ENCODE results near the gene HLA-G. TPM values are rescaled to one million over a fixed set of nuclear protein-coding genes. Genes with fewer than 3 reads are reported as not detected.

Gene HLA-G
- total RNA-seq, 2 experiments from 2014 or later: 2.7 to 2.9 TPM

DNA sequence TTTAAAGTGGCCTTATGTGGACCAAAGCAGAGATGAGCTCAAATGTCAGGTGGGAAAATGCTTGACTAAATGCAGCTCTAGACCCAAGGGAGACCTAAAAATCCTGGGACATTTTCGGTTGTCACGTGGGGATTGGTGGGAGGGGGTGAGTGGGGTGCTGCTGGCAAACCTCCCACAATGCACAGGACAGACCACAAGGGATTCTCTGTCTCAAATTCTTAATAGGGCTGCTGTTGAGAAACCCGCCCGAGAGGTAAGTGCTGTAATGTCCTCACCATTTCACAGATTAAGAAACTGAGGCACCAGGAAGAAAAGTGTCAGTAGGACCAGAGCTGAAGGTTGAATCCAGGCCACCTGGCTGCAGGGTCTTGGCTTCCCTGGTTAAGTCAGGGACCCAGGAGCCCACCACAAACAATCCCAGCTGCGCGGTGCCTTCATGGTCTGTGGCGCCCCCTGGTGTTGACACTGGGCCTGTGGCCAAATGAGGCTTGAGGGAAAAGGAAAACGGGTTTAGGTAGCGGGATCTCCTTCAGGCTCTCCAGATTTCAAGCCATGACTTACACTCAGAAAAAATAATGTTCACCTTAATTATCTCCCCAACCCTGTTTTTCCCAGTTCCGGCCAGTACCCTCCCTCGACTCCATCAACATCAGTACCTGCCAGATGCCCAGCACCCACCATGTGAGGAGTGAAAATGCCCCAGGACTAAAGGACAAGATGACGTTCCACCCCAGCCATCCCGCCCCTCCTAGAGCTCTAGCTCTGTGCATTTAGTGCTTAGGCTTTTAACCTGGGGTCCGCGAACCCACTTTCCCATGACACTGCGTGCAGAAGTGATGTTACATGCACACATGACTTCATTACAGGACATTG lies 7.2 kb downstream of the HLA-G start:
- intact Hi-C loops (cut with DNase I, micrococcal nuclease): loop anchor here (1.0 to 5.0 kb wide), 4 partner anchors 82 to 132 kb away; no protein-coding TSS in a partner anchor
- Histone ChIP-seq H3K4me3 (ENCODE audit: low read length) (no peak overlapping the region), H3K27me3 (ENCODE audit: control insufficient read depth in 1 of 2, insufficient read depth in 2 of 2, low read length in 2 of 2) (peaks cover 14 to 30% of the 10 kb centered on the region in 2 experiments), H3K9me3 (ENCODE audit: control insufficient read depth in 1 of 2, insufficient read depth in 1 of 2, low read length in 2 of 2) (no peaks in the 10 kb centered on the region), H3K36me3 (ENCODE audit: insufficient read depth, low read length) (no peaks in the 10 kb centered on the region), H3K4me1 (ENCODE audit: insufficient read depth, low read length) (peaks cover 6% of the 10 kb centered on the region), H3K27ac (ENCODE audit: low read depth in 1 of 2, low read length in 2 of 2) (no peak overlapping the region)
- DNase-seq (peak; percentile 30 to 74 (median 52)), ATAC-seq (ENCODE audit: poor library complexity) (peak; percentile 54)
- TF ChIP-seq, protein P1, sequence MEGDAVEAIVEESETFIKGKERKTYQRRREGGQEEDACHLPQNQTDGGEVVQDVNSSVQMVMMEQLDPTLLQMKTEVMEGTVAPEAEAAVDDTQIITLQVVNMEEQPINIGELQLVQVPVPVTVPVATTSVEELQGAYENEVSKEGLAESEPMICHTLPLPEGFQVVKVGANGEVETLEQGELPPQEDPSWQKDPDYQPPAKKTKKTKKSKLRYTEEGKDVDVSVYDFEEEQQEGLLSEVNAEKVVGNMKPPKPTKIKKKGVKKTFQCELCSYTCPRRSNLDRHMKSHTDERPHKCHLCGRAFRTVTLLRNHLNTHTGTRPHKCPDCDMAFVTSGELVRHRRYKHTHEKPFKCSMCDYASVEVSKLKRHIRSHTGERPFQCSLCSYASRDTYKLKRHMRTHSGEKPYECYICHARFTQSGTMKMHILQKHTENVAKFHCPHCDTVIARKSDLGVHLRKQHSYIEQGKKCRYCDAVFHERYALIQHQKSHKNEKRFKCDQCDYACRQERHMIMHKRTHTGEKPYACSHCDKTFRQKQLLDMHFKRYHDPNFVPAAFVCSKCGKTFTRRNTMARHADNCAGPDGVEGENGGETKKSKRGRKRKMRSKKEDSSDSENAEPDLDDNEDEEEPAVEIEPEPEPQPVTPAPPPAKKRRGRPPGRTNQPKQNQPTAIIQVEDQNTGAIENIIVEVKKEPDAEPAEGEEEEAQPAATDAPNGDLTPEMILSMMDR (IDR thresholded peaks at IDR 0.05): peak; percentile 83
- ChIA-PET POLR2A (interaction anchor here (1.2 kb wide), 1 partner anchor 126 kb away, joined by 3 read pairs; no protein-coding TSS in a partner anchor), CTCF (interaction anchor here (0.6 to 2.4 kb wide), 5 partner anchors 77 to 132 kb away, joined by 3 to 17 read pairs (median 3); no protein-coding TSS in a partner anchor)
- Mint-ChIP-seq H3K36me3 (ENCODE audit: low read depth) (no peaks in the 10 kb centered on the region), H3K9me3 (no peaks in the 10 kb centered on the region), H3K4me3 (no peak overlapping the region), H3K27ac (no peak overlapping the region), H3K27me3 (peaks cover 75% of the 10 kb centered on the region), H3K4me1 (ENCODE audit: low read depth) (no peaks in the 10 kb centered on the region)

DNA sequence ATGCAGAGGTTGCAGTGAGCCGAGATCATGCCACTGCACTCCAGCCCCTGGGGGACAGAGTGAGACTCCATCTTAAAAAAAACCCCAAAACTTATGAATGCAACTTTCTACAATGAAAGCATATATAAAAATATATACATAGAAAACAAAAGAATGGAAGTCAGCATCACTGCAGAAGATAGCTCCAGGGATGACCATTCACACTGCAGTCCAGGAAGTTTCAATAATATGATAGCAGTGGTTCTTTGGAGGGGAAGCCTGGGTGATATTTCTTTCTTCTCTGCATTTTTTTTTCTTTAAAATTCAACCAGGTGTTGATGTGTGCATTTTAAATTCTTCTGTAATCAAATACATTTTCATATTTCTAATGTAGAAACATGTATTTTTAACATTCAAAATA lies 12.3 kb downstream of the HLA-G start:
- peaks cover 18 to 27% of the 10 kb centered on the region in 2 experiments for H3K27me3 ChIP-seq (ENCODE audit: control insufficient read depth in 1 of 2, insufficient read depth in 2 of 2, low read length in 2 of 2)
- H3K36me3 Mint-ChIP-seq (ENCODE audit: low read depth): no peaks in the 10 kb centered on the region
- TF ChIP-seq, protein P1 (IDR thresholded peaks at IDR 0.05): no peak
- peaks cover 3% of the 10 kb centered on the region for H3K4me1 ChIP-seq (ENCODE audit: insufficient read depth, low read length)
- ChIA-PET CTCF (no interaction called here), POLR2A (no interaction called here)
- no peak overlapping the region for H3K27ac Mint-ChIP-seq
- no peak overlapping the region for H3K27ac ChIP-seq (ENCODE audit: low read depth in 1 of 2, low read length in 2 of 2)
- no peaks in the 10 kb centered on the region for H3K9me3 Mint-ChIP-seq
- H3K4me3 ChIP-seq (ENCODE audit: low read length): no peak overlapping the region
- DNase-seq: no peak
- peaks cover 0 to 7% of the 10 kb centered on the region in 2 experiments for H3K9me3 ChIP-seq (ENCODE audit: control insufficient read depth in 1 of 2, insufficient read depth in 1 of 2, low read length in 2 of 2)
- H3K36me3 ChIP-seq (ENCODE audit: insufficient read depth, low read length): no peaks in the 10 kb centered on the region
- ATAC-seq (ENCODE audit: poor library complexity): no peak
- intact Hi-C loops (cut with DNase I, micrococcal nuclease): loop anchor here in 1 of 2 experiments (5.0 kb wide), 1 partner anchor 88 kb away; no protein-coding TSS in a partner anchor
- no peaks in the 10 kb centered on the region for H3K4me1 Mint-ChIP-seq (ENCODE audit: low read depth)
- H3K27me3 Mint-ChIP-seq: peaks cover 44% of the 10 kb centered on the region
- no peak overlapping the region for H3K4me3 Mint-ChIP-seq

DNA sequence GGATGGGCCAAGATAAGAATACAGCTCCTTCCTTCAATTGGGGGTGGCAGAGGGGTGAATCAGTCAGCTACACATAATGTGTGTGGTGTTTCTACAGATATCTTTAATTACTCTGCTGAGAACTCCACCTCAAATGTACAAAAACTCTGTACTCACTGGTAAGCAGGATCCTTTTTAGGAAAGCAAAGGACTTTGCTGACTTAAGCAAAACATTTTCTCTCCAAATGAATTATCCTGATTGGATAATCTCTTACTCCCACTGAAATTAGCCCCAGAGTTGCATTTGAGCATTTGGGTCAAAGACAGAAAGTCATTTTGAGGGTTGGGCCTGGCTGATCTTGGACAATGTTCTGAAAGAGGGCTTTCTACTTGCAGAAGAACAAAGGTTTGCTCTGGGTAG lies 13.4 kb downstream of the HLA-G start:
- Histone ChIP-seq H3K27ac (ENCODE audit: low read depth in 1 of 2, low read length in 2 of 2) (no peak overlapping the region), H3K9me3 (ENCODE audit: control insufficient read depth in 1 of 2, insufficient read depth in 1 of 2, low read length in 2 of 2) (peaks cover 0 to 7% of the 10 kb centered on the region in 2 experiments), H3K27me3 (ENCODE audit: control insufficient read depth in 1 of 2, insufficient read depth in 2 of 2, low read length in 2 of 2) (peaks cover 10 to 25% of the 10 kb centered on the region in 2 experiments), H3K4me3 (ENCODE audit: low read length) (no peak overlapping the region), H3K4me1 (ENCODE audit: insufficient read depth, low read length) (no peaks in the 10 kb centered on the region), H3K36me3 (ENCODE audit: insufficient read depth, low read length) (no peaks in the 10 kb centered on the region)
- ChIA-PET CTCF (no interaction called here), POLR2A (no interaction called here)
- DNase-seq (no peak), ATAC-seq (ENCODE audit: poor library complexity) (no peak)
- H3K36me3 Mint-ChIP-seq (ENCODE audit: low read depth): no peaks in the 10 kb centered on the region
- H3K4me1 Mint-ChIP-seq (ENCODE audit: low read depth): no peaks in the 10 kb centered on the region
- intact Hi-C loops (cut with DNase I, micrococcal nuclease): no loop called here
- H3K9me3 Mint-ChIP-seq: no peaks in the 10 kb centered on the region
- H3K4me3 Mint-ChIP-seq: no peak overlapping the region
- peaks cover 45% of the 10 kb centered on the region for H3K27me3 Mint-ChIP-seq
- no peak overlapping the region for H3K27ac Mint-ChIP-seq
- TF ChIP-seq, protein P1 (IDR thresholded peaks at IDR 0.05): no peak
